Measurements from ENCODE around the gene CHRNA7. TPM values are rescaled to one million over a fixed set of nuclear protein-coding genes. Genes with fewer than 3 reads are reported as not detected.

The CHRNA7 gene
- 1 to 10 TPM in 1 of 4 donors, under 1 TPM in 3; 0.45 to 1.3 (median 0.83) TPM for total RNA-seq

DNA sequence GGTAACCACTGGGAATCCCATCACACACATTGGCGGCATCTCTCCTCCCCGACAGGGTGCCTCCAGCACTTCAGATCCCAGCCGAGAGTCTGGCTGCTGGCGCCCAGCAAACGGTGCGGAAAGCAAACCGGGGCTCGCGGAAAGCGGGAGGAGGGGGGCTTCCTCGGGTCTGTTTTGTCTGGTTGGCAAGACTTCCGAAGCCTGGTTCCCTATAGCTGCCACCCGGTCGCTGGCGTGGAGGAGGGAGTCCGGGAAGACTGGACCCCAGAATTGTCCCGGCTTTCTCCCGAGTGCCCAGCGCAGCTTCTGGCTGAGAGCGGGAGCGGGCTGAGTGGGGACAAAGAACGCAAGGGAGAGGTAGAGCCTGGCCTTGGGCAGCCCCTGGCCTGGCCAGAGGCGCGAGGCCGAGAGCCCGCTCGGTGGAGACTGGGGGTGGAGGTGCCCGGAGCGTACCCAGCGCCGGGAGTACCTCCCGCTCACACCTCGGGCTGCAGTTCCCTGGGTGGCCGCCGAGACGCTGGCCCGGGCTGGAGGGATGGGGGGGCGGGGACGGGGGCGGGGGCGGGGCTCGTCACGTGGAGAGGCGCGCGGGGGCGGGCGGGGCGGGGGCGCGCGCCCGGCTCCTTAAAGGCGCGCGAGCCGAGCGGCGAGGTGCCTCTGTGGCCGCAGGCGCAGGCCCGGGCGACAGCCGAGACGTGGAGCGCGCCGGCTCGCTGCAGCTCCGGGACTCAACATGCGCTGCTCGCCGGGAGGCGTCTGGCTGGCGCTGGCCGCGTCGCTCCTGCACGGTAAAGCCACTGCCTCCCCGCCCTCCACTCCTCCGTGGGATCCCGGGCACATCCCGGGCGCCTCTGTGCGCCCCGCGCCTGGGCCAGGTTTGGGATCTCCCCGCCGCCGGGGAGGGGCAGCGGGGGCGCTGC lies at the start of gene CHRNA7:
TSS of gene CHRNA7 (plus strand) at position 654 of the 920 bp plus-strand sequence. CDS start at position 734, 80 bp downstream.
- no peak for TF ChIP-seq POLR2A (IDR thresholded peaks at IDR 0.05)
- TF ChIP-seq, protein P1, sequence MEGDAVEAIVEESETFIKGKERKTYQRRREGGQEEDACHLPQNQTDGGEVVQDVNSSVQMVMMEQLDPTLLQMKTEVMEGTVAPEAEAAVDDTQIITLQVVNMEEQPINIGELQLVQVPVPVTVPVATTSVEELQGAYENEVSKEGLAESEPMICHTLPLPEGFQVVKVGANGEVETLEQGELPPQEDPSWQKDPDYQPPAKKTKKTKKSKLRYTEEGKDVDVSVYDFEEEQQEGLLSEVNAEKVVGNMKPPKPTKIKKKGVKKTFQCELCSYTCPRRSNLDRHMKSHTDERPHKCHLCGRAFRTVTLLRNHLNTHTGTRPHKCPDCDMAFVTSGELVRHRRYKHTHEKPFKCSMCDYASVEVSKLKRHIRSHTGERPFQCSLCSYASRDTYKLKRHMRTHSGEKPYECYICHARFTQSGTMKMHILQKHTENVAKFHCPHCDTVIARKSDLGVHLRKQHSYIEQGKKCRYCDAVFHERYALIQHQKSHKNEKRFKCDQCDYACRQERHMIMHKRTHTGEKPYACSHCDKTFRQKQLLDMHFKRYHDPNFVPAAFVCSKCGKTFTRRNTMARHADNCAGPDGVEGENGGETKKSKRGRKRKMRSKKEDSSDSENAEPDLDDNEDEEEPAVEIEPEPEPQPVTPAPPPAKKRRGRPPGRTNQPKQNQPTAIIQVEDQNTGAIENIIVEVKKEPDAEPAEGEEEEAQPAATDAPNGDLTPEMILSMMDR (IDR thresholded peaks at IDR 0.05), result no peak
- 0 to 1% methylated on average over 11 to 44 of the region's 92 CpGs for WGBS, 2 donors
- peak within 1 kb of the TSS; percentile 29 for H3K4me3 ChIP-seq (ENCODE audit: low read depth, poor library complexity, severe bottlenecking)
- intact Hi-C loops (cut with DNase I; ENCODE audit: low total_unique reads), result no loop called here
- DNase-seq (ENCODE audit: low spot score in 2 of 2), result peak in 1 of 2 donors; percentile 87

GRCh38 chr15:31985607-31986006 lies 44.7 kb upstream of the CHRNA7 start:
- no peak overlapping the region for H3K4me3 ChIP-seq (ENCODE audit: low read depth, poor library complexity, severe bottlenecking)
- no peak for DNase-seq (ENCODE audit: low spot score in 2 of 2)
- 38 to 41% methylated on average over 4 of the region's 4 CpGs for WGBS, 2 donors
- TF ChIP-seq POLR2A (IDR thresholded peaks at IDR 0.05), result no peak
- TF ChIP-seq, protein P1 (IDR thresholded peaks at IDR 0.05), result no peak
- intact Hi-C loops (cut with DNase I; ENCODE audit: low total_unique reads), result no loop called here

- no peak for DNase-seq (ENCODE audit: low spot score in 2 of 2)
- no peak overlapping the region for H3K4me3 ChIP-seq (ENCODE audit: low read depth, poor library complexity, severe bottlenecking)
- WGBS, 2 donors, result 90% methylated on average over 4 of the region's 4 CpGs
- intact Hi-C loops (cut with DNase I; ENCODE audit: low total_unique reads), result no loop called here
- TF ChIP-seq POLR2A (IDR thresholded peaks at IDR 0.05), result no peak
- TF ChIP-seq, protein P1 (IDR thresholded peaks at IDR 0.05), result no peak
Observed at GRCh38 chr15:31993062-31993461, 37.3 kb upstream of the CHRNA7 start.

DNA sequence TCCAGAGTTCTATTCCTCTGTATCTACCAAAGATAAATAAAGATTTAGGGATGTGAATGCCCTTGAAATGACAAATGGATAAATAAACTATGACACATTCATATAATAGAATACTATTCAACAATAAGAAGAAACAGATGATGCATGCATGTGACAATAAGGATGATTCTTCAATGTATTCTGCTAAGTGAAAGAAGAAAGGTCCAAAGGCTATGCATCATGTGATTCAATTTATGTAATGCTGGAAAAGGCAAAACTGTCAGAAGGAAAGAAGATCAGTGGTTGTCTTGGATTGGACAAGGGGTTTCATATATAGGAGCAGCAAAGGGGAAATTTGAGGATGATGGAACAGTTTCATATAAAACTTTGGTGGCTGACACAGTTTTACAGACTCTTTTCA lies 32.6 kb upstream of the CHRNA7 start:
- TF ChIP-seq, protein P1 (IDR thresholded peaks at IDR 0.05), result no peak
- TF ChIP-seq POLR2A (IDR thresholded peaks at IDR 0.05), result no peak
- no peak for DNase-seq (ENCODE audit: low spot score in 2 of 2)
- intact Hi-C loops (cut with DNase I; ENCODE audit: low total_unique reads), result no loop called here
- no peak overlapping the region for H3K4me3 ChIP-seq (ENCODE audit: low read depth, poor library complexity, severe bottlenecking)

DNA sequence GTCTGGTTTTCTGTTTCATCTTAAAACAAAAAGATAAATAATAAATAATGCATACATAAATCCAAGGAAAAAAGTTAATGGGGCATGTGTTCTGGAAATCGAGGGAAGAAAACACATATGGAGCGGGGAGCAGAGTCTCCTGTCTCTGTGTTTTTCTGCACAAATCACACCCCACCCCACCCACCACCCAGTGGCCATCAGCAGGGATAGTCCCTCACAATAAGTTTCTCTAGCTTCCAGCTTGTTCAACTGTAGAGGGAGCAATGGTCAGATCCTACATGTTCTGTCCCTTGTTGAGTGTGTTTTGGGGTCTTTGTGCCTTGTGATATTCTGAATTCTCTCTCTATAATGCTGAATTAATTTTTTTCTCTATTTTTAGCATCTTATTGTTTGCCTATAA lies 26.8 kb upstream of the CHRNA7 start:
- no peak overlapping the region for H3K4me3 ChIP-seq (ENCODE audit: low read depth, poor library complexity, severe bottlenecking)
- TF ChIP-seq, protein P1 (IDR thresholded peaks at IDR 0.05), result no peak
- TF ChIP-seq POLR2A (IDR thresholded peaks at IDR 0.05), result no peak
- intact Hi-C loops (cut with DNase I; ENCODE audit: low total_unique reads), result no loop called here
- no peak for DNase-seq (ENCODE audit: low spot score in 2 of 2)
- WGBS, 2 donors, result 81 to 86% methylated on average over 2 of the region's 2 CpGs
